GM21723 (cell line): Measurements from ENCODE around the gene WIPF2.

Experiments
- ATAC-seq: cut with Tn5 transposase; IDR thresholded peaks from one replicate; pipeline ENCODE4 v1.9.1; 2021; ENCODE audit warnings: mild to moderate bottlenecking, moderate library complexity; ENCODE audit not compliant: unreplicated experiment

The WIPF2 gene

GRCh38 chr17:40323391-40324381 lies 104.6 kb downstream of the WIPF2 start:
- ATAC-seq = no peak

GRCh38 chr17:40325156-40326013 lies 106.3 kb downstream of the WIPF2 start:
- ATAC-seq = no peak

GRCh38 chr17:40326014-40326831 lies 107.1 kb downstream of the WIPF2 start:
- ATAC-seq = no peak

GRCh38 chr17:40326832-40327199 lies 107.7 kb downstream of the WIPF2 start:
- ATAC-seq = no peak

- no peak for ATAC-seq
Measured at GRCh38 chr17:40327244-40327729, 108.2 kb downstream of the WIPF2 start.

- no peak for ATAC-seq
Measured at GRCh38 chr17:40327735-40328385, 108.8 kb downstream of the WIPF2 start.

GRCh38 chr17:40328386-40328766 lies 109.3 kb downstream of the WIPF2 start:
- ATAC-seq = no peak

- ATAC-seq = no peak
Measured at GRCh38 chr17:40329839-40330794, 111.0 kb downstream of the WIPF2 start.

- no peak for ATAC-seq
Measured at GRCh38 chr17:40330850-40331470, 111.9 kb downstream of the WIPF2 start.

GRCh38 chr17:40331743-40332641 lies 112.9 kb downstream of the WIPF2 start:
- ATAC-seq = no peak
